GM19239 (cell line): ENCODE data around the gene OCA2.

Source experiments
- DNase-seq: peaks from one replicate; pipeline ENCODE4 v3.0.0; 2011; ENCODE audit warnings: low spot score; ENCODE audit not compliant: insufficient read length
- FAIRE-seq: peaks from 2 replicates; lab custom pipeline; 2011; peaks lifted over from hg19 to GRCh38; lab: Jason Lieb, UNC

The OCA2 gene

GRCh38 chr15:27804569-27805260 is 294.4 kb downstream of the OCA2 start:
- FAIRE-seq (no peak), DNase-seq (no peak)

- no peak for DNase-seq
- no peak for FAIRE-seq
These were observed 300.3 kb downstream of the OCA2 start for GRCh38 chr15:27798807-27799206.

GRCh38 chr15:27797765-27798164 is 301.4 kb downstream of the OCA2 start:
- no peak for FAIRE-seq
- DNase-seq = no peak

GRCh38 chr15:27796405-27797320 is 302.5 kb downstream of the OCA2 start:
- FAIRE-seq (no peak), DNase-seq (no peak)

- no peak for FAIRE-seq
- DNase-seq = no peak
These were observed 306.3 kb downstream of the OCA2 start for GRCh38 chr15:27792756-27793264.

GRCh38 chr15:27790270-27790669 is 308.8 kb downstream of the OCA2 start:
- no peak for DNase-seq
- no peak for FAIRE-seq

GRCh38 chr15:27787931-27788330 is 311.2 kb downstream of the OCA2 start:
- DNase-seq = no peak
- no peak for FAIRE-seq

- FAIRE-seq (no peak), DNase-seq (no peak)
These were observed 315.0 kb downstream of the OCA2 start for GRCh38 chr15:27784107-27784506.

- DNase-seq = no peak
- no peak for FAIRE-seq
These were observed 315.4 kb downstream of the OCA2 start for GRCh38 chr15:27783678-27784077.

- DNase-seq (no peak), FAIRE-seq (no peak)
These were observed 317.0 kb downstream of the OCA2 start for GRCh38 chr15:27782125-27782524.

GRCh38 chr15:27776501-27776900 is 322.6 kb downstream of the OCA2 start:
- no peak for DNase-seq
- no peak for FAIRE-seq

- no peak for FAIRE-seq
These were observed 324.5 kb downstream of the OCA2 start for GRCh38 chr15:27774638-27775037.

GRCh38 chr15:27774191-27774590 is 324.9 kb downstream of the OCA2 start:
- DNase-seq = no peak
- no peak for FAIRE-seq

More at GRCh38 chr15:27774638-27775037, 324.5 kb downstream of the OCA2 start:
- no peak for DNase-seq

GRCh38 chr15:27771892-27772291 is 327.2 kb downstream of the OCA2 start:
- DNase-seq = no peak
- FAIRE-seq = no peak

GRCh38 chr15:27770769-27771554 is 328.2 kb downstream of the OCA2 start:
- FAIRE-seq (no peak), DNase-seq (no peak)

GRCh38 chr15:27770086-27770607 is 329.0 kb downstream of the OCA2 start:
- DNase-seq (no peak), FAIRE-seq (no peak)

GRCh38 chr15:27769652-27770051 is 329.5 kb downstream of the OCA2 start:
- FAIRE-seq (no peak), DNase-seq (no peak)

GRCh38 chr15:27768732-27769475 is 330.2 kb downstream of the OCA2 start:
- DNase-seq (no peak), FAIRE-seq (no peak)

- FAIRE-seq (no peak), DNase-seq (no peak)
These were observed 331.0 kb downstream of the OCA2 start for GRCh38 chr15:27767918-27768640.
